ENCODE measurements around the gene RASSF3.

GRCh38 chr12:64655141-64655540, 44.8 kb downstream of the RASSF3 start:
- TF ChIP-seq, protein P1, sequence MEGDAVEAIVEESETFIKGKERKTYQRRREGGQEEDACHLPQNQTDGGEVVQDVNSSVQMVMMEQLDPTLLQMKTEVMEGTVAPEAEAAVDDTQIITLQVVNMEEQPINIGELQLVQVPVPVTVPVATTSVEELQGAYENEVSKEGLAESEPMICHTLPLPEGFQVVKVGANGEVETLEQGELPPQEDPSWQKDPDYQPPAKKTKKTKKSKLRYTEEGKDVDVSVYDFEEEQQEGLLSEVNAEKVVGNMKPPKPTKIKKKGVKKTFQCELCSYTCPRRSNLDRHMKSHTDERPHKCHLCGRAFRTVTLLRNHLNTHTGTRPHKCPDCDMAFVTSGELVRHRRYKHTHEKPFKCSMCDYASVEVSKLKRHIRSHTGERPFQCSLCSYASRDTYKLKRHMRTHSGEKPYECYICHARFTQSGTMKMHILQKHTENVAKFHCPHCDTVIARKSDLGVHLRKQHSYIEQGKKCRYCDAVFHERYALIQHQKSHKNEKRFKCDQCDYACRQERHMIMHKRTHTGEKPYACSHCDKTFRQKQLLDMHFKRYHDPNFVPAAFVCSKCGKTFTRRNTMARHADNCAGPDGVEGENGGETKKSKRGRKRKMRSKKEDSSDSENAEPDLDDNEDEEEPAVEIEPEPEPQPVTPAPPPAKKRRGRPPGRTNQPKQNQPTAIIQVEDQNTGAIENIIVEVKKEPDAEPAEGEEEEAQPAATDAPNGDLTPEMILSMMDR (conservative IDR thresholded peaks at IDR 0.05; ENCODE audit: low read length) = no peak
- TF ChIP-seq EZH2phosphoT487 (IDR thresholded peaks at IDR 0.05; ENCODE audit: borderline replicate concordance) = no peak
